Measurements from ENCODE around the gene ZMYM3.
"Not testable (repeated sequence)": the region's sequence is repeated elsewhere in the genome, so short reads cannot be mapped to it uniquely, and the experiment has no call there.

DNA sequence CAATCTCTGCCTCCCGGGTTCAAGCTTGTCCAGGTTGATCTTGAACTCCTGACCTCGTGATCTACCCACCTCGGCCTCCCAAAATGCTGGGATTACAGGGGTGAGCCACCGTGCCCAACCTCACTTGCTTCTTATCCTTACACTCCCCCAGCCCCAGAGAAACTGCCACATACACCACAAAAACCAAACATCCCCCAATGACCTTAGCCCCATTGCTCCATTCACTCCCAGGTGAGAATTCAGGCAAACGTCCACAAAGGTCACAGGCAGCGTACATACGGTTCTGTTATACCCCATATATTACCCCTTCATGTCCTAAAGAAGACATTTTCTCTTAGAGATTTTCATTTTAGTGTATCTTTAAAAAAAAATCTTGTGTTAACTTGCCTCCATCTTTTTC is 46.6 kb upstream of the ZMYM3 start:
- TF ChIP-seq CTCF, EP300 (IDR thresholded peaks at IDR 0.05): not testable (repeated sequence)
